NCI-H2227 treated with DMSO at 0.1 percent for 48 hours (cell line): ENCODE measurements around the gene DCBLD1.

Source experiments
- DNase-seq: peaks from one replicate; lab custom pipeline; 2025; lab: John Stamatoyannopoulos, UW

DCBLD1 gene

GRCh38 chr6:117531346-117531745, 48.9 kb downstream of the DCBLD1 start:
- DNase-seq: no peak

GRCh38 chr6:117531809-117532725, 49.6 kb downstream of the DCBLD1 start:
- DNase-seq: no peak

GRCh38 chr6:117533775-117534174, 51.3 kb downstream of the DCBLD1 start:
- DNase-seq: no peak

- no peak for DNase-seq
Measured at GRCh38 chr6:117534974-117535373, 52.5 kb downstream of the DCBLD1 start.

GRCh38 chr6:117536317-117536716, 53.8 kb downstream of the DCBLD1 start:
- no peak for DNase-seq

- DNase-seq: no peak
Measured at GRCh38 chr6:117538615-117539014, 56.1 kb downstream of the DCBLD1 start.

GRCh38 chr6:117540670-117541069, 58.2 kb downstream of the DCBLD1 start:
- no peak for DNase-seq

GRCh38 chr6:117542493-117542892, 60.0 kb downstream of the DCBLD1 start:
- DNase-seq: no peak

GRCh38 chr6:117544716-117545115, 62.2 kb downstream of the DCBLD1 start:
- no peak for DNase-seq

GRCh38 chr6:117545161-117545595, 62.7 kb downstream of the DCBLD1 start:
- DNase-seq: no peak

GRCh38 chr6:117546674-117547073, 64.2 kb downstream of the DCBLD1 start:
- no peak for DNase-seq

- no peak for DNase-seq
Measured at GRCh38 chr6:117547688-117548621, 65.5 kb downstream of the DCBLD1 start.

GRCh38 chr6:117548797-117549301, 66.4 kb downstream of the DCBLD1 start:
- DNase-seq: no peak

- DNase-seq: no peak
Measured at GRCh38 chr6:117549611-117550010, 67.1 kb downstream of the DCBLD1 start.

GRCh38 chr6:117550078-117550600, 67.7 kb downstream of the DCBLD1 start:
- no peak for DNase-seq

- no peak for DNase-seq
Measured at GRCh38 chr6:117550618-117551242, 68.3 kb downstream of the DCBLD1 start.

- no peak for DNase-seq
Measured at GRCh38 chr6:117552618-117553017, 70.1 kb downstream of the DCBLD1 start.

- DNase-seq: no peak
Measured at GRCh38 chr6:117553142-117553541, 70.7 kb downstream of the DCBLD1 start.

- no peak for DNase-seq
Measured at GRCh38 chr6:117555262-117555849, 72.9 kb downstream of the DCBLD1 start.

- DNase-seq: peak; percentile 9
Measured at GRCh38 chr6:117555882-117556498, 73.5 kb downstream of the DCBLD1 start.

GRCh38 chr6:117557951-117558350, 75.5 kb downstream of the DCBLD1 start:
- no peak for DNase-seq
